Ishikawa (cell line): Measurements from ENCODE around the gene KDM5B.

Source experiments
- CEBPB ChIP-seq: IDR thresholded peaks from 2 replicates; pipeline ENCODE4 v1.6.1; 2012
- CREB1 ChIP-seq: IDR thresholded peaks from 2 replicates; pipeline ENCODE4 v1.6.1; 2012; ENCODE audit warnings: low read depth
- EGR1 ChIP-seq: IDR thresholded peaks from 2 replicates; pipeline ENCODE4 v1.6.1; 2012
- EP300 ChIP-seq: IDR thresholded peaks from 2 replicates; pipeline ENCODE4 v1.6.1; 2012; ENCODE audit warnings: borderline replicate concordance
- FOXM1 ChIP-seq: IDR thresholded peaks from 2 replicates; pipeline ENCODE4 v1.6.1; 2012; ENCODE audit warnings: low read depth, borderline replicate concordance
- RAD21 ChIP-seq: IDR thresholded peaks from 2 replicates; pipeline ENCODE4 v1.6.1; 2012; ENCODE audit warnings: low read depth
- TAF1 ChIP-seq: IDR thresholded peaks from 2 replicates; pipeline ENCODE4 v1.6.1; 2012; ENCODE audit warnings: low read depth, mild to moderate bottlenecking
- TEAD4 ChIP-seq: IDR thresholded peaks from 2 replicates; pipeline ENCODE4 v1.6.1; 2012
- YY1 ChIP-seq: IDR thresholded peaks from 2 replicates; pipeline ENCODE4 v1.6.1; 2012; ENCODE audit warnings: low read depth
- ZBTB7A ChIP-seq: IDR thresholded peaks from 2 replicates; pipeline ENCODE4 v1.6.1; 2012; ENCODE audit warnings: low read depth
- TF ChIP-seq, protein P1 (sequence below): IDR thresholded peaks from 2 replicates; pipeline ENCODE4 v1.6.1; 2012; ENCODE audit warnings: low read depth, mild to moderate bottlenecking
- TF ChIP-seq, protein P2 (sequence below): IDR thresholded peaks from 2 replicates; pipeline ENCODE4 v1.6.1; 2012

DNA sequence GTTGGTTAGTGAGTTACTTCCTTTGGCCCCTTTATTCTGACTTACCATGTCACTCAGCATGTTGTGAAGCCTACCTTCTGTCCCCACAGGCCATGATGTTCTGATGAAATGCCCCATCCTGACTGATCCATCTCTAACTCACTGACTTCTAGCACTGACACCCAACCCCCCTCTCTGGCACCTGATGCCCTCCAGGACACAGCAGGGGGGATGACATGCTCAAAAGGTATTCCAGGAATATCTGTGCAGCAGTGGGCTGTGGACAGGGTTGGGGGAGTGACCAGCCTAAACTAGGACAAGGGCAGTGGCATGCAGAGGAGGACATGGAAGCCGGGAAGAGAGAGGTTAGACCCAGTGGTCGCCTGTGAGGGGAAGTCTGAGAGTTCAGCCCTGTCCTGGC is 123.5 kb downstream of the KDM5B start:
- TF ChIP-seq EP300, result no peak
- TF ChIP-seq, protein P1, sequence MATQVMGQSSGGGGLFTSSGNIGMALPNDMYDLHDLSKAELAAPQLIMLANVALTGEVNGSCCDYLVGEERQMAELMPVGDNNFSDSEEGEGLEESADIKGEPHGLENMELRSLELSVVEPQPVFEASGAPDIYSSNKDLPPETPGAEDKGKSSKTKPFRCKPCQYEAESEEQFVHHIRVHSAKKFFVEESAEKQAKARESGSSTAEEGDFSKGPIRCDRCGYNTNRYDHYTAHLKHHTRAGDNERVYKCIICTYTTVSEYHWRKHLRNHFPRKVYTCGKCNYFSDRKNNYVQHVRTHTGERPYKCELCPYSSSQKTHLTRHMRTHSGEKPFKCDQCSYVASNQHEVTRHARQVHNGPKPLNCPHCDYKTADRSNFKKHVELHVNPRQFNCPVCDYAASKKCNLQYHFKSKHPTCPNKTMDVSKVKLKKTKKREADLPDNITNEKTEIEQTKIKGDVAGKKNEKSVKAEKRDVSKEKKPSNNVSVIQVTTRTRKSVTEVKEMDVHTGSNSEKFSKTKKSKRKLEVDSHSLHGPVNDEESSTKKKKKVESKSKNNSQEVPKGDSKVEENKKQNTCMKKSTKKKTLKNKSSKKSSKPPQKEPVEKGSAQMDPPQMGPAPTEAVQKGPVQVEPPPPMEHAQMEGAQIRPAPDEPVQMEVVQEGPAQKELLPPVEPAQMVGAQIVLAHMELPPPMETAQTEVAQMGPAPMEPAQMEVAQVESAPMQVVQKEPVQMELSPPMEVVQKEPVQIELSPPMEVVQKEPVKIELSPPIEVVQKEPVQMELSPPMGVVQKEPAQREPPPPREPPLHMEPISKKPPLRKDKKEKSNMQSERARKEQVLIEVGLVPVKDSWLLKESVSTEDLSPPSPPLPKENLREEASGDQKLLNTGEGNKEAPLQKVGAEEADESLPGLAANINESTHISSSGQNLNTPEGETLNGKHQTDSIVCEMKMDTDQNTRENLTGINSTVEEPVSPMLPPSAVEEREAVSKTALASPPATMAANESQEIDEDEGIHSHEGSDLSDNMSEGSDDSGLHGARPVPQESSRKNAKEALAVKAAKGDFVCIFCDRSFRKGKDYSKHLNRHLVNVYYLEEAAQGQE, result no peak
- no peak for TF ChIP-seq ZBTB7A
- no peak for TF ChIP-seq CREB1
- TF ChIP-seq YY1, result no peak
- TF ChIP-seq FOXM1, result no peak
- TF ChIP-seq TEAD4, result peak; percentile 30; the same call in 1 of the 2 replicates
- TF ChIP-seq EGR1, result no peak
- no peak for TF ChIP-seq RAD21
- TF ChIP-seq CEBPB, result no peak
- TF ChIP-seq TAF1, result no peak
- TF ChIP-seq, protein P2, sequence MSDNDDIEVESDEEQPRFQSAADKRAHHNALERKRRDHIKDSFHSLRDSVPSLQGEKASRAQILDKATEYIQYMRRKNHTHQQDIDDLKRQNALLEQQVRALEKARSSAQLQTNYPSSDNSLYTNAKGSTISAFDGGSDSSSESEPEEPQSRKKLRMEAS, result no peak
